ENCODE measurements around the gene TMOD1.
"Not testable (repeated sequence)": the region's sequence is repeated elsewhere in the genome, so short reads cannot be mapped to it uniquely, and the experiment has no call there.

- not testable (repeated sequence) for TF ChIP-seq CTCF (IDR thresholded peaks at IDR 0.05; ENCODE audit: low read length); EZH2 (IDR thresholded peaks at IDR 0.05; ENCODE audit: borderline replicate concordance, low read length)
These were observed 85.4 kb downstream of the TMOD1 start for GRCh38 chr9:97586909-97587308.
